CD14-positive monocyte (primary cell): ENCODE results near the gene PIEZO2. TPM values are rescaled to one million over a fixed set of nuclear protein-coding genes. Genes with fewer than 3 reads are reported as not detected.

Experiments
- DNase-seq, 3 donors: peaks; one replicate each; pipeline ENCODE4 v3.0.0-alpha.2; 2011 to 2022
- H2AFZ ChIP-seq: 2 replicates; pipeline ENCODE4 v1.6.0; 2012; ENCODE audit warnings: mild to moderate bottlenecking, low read depth, low read length, inconsistent platforms; ENCODE audit not compliant: insufficient read depth, poor library complexity, severe bottlenecking
- H3K27ac ChIP-seq, 2 donors: 1 replicate in 1 of 2; 2 replicates in 1 of 2; pipeline ENCODE4 v1.5.1; 2012 to 2013; ENCODE audit warnings: low read length in 2 of 2, control low read depth in 1 of 2, inconsistent platforms in 1 of 2, low read depth in 1 of 2, mild to moderate bottlenecking in 1 of 2
- H3K27me3 ChIP-seq, 2 donors: one replicate each; pipeline versions ENCODE4 v1.6.0 to v1.6.1; 2011 to 2013; ENCODE audit warnings: low read length in 2 of 2; ENCODE audit not compliant: control insufficient read depth in 2 of 2, insufficient read depth in 2 of 2
- H3K36me3 ChIP-seq, 2 donors: replicated peaks in 1 of 2; 1 replicate in 1 of 2; 2 replicates in 1 of 2; pipeline versions ENCODE4 v1.5.1 to v1.6.1; 2012 to 2013; ENCODE audit warnings: low read length in 2 of 2, control low read depth in 1 of 2, inconsistent platforms in 1 of 2, mild to moderate bottlenecking in 1 of 2; ENCODE audit not compliant: insufficient read depth in 2 of 2, control insufficient read depth in 1 of 2
- H3K4me1 ChIP-seq, 2 donors: 1 replicate in 1 of 2; 2 replicates in 1 of 2; pipeline versions ENCODE4 v1.5.1 to v1.6.1; 2012 to 2013; ENCODE audit warnings: low read length in 2 of 2, control low read depth in 1 of 2, inconsistent platforms in 1 of 2, mild to moderate bottlenecking in 1 of 2, moderate library complexity in 1 of 2; ENCODE audit not compliant: insufficient read depth in 2 of 2, control insufficient read depth in 1 of 2
- H3K4me2 ChIP-seq: replicated peaks from 2 replicates; pipeline ENCODE3; 2012; ENCODE audit warnings: low read length, moderate library complexity, mild to moderate bottlenecking; ENCODE audit not compliant: poor library complexity, severe bottlenecking; ENCODE audit errors: extremely low read depth
- H3K4me3 ChIP-seq, 3 experiments: fragments of 200-600 bp in 1 of 3; sonication (generic) in 1 of 3; replicated peaks in 1 of 3; 1 replicate in 2 of 3; 2 replicates in 1 of 3; pipeline ENCODE4 v1.5.1; 2011 to 2013; ENCODE audit warnings: low read length in 3 of 3, mild to moderate bottlenecking in 3 of 3, control low read depth in 2 of 3, low read depth in 2 of 3, inconsistent platforms in 1 of 3, moderate library complexity in 1 of 3
- H3K79me2 ChIP-seq: 2 replicates; pipeline ENCODE4 v1.6.0; 2012; ENCODE audit warnings: mild to moderate bottlenecking, control low read depth, inconsistent platforms, low read length, moderate library complexity; ENCODE audit not compliant: insufficient read depth
- H3K9ac ChIP-seq: 2 replicates; pipeline ENCODE4 v1.6.0; 2017; ENCODE audit warnings: low read length, mild to moderate bottlenecking; ENCODE audit not compliant: insufficient read depth, poor library complexity, severe bottlenecking
- H3K9me3 ChIP-seq, 2 donors: replicated peaks in 1 of 2; 1 replicate in 1 of 2; 2 replicates in 1 of 2; pipeline versions ENCODE4 v1.5.1 to v1.6.1; 2012 to 2013; ENCODE audit warnings: low read length in 2 of 2, control low read depth in 1 of 2; ENCODE audit not compliant: control insufficient read depth in 1 of 2, insufficient read depth in 1 of 2
- H4K20me1 ChIP-seq: 2 replicates; pipeline ENCODE4 v1.6.0; 2012; ENCODE audit warnings: mild to moderate bottlenecking, low read length, control low read depth, moderate library complexity; ENCODE audit not compliant: insufficient read depth
- H3K27ac Mint-ChIP-seq, 7 donors: one replicate each; pipeline ENCODE4 v1.8.0; 2020; ENCODE audit warnings: mild to moderate bottlenecking in 7 of 7, mixed read lengths in 7 of 7, moderate library complexity in 6 of 7, inconsistent platforms in 2 of 7
- H3K27me3 Mint-ChIP-seq, 3 donors: one replicate each; pipeline ENCODE4 v1.8.0; 2021 to 2022; ENCODE audit warnings: low read depth in 3 of 3, mild to moderate bottlenecking in 3 of 3, mixed read lengths in 3 of 3, moderate library complexity in 3 of 3, inconsistent platforms in 1 of 3
- H3K36me3 Mint-ChIP-seq, 2 donors: one replicate each; pipeline ENCODE4 v1.8.0; 2020; ENCODE audit warnings: mixed read lengths in 2 of 2, inconsistent platforms in 1 of 2, mild to moderate bottlenecking in 1 of 2
- H3K4me1 Mint-ChIP-seq: one replicate; pipeline ENCODE4 v1.8.0; 2020; ENCODE audit warnings: mild to moderate bottlenecking, mixed read lengths
- H3K4me3 Mint-ChIP-seq, 2 donors: one replicate each; pipeline ENCODE4 v1.8.0; 2020; ENCODE audit warnings: mild to moderate bottlenecking in 2 of 2, mixed read lengths in 2 of 2, moderate library complexity in 1 of 2
- H3K9me3 Mint-ChIP-seq, 7 donors: one replicate each; pipeline ENCODE4 v1.8.0; 2020 to 2022; ENCODE audit warnings: mixed read lengths in 7 of 7, mild to moderate bottlenecking in 6 of 7, moderate library complexity in 6 of 7, inconsistent platforms in 2 of 7
- CTCF ChIP-seq: fragments of 200-600 bp; IDR thresholded peaks from one replicate; pipeline ENCODE4 v1.8.0; 2022; ENCODE audit warnings: antibody characterized with exemption, mild to moderate bottlenecking
- WGBS: methylation state at CpG from one replicate; pipeline ENCODE4 v1.1.5; 2013; ENCODE audit warnings: missing lambda C conversion rate; ENCODE audit not compliant: insufficient coverage; 5-methylcytosine and 5-hydroxymethylcytosine counted together
- intact Hi-C, 2 donors: fragments of 100-400 bp; cut with micrococcal nuclease; formaldehyde crosslinking; loops; one replicate each; pipeline versions ENCODE4 v1.15.0 to v1.15.1; 2023
- polyA plus RNA-seq, 3 donors: library from polyadenylated mRNA; depleted of rRNA in 1 of 3; unstranded in 2 of 3; stranded (reverse) in 1 of 3; fragments of 300-500 nt in 2 of 3; fragments of >200 nt in 1 of 3; fragmentation: Illumina TruSeq in 2 of 3; gene quantifications; 1 replicate in 2 of 3; 2 replicates in 1 of 3; pipeline ENCODE4 v1.2.3, GENCODE V29; 2012 to 2021

Gene PIEZO2
- polyA plus RNA-seq, 3 donors: not detected

DNA sequence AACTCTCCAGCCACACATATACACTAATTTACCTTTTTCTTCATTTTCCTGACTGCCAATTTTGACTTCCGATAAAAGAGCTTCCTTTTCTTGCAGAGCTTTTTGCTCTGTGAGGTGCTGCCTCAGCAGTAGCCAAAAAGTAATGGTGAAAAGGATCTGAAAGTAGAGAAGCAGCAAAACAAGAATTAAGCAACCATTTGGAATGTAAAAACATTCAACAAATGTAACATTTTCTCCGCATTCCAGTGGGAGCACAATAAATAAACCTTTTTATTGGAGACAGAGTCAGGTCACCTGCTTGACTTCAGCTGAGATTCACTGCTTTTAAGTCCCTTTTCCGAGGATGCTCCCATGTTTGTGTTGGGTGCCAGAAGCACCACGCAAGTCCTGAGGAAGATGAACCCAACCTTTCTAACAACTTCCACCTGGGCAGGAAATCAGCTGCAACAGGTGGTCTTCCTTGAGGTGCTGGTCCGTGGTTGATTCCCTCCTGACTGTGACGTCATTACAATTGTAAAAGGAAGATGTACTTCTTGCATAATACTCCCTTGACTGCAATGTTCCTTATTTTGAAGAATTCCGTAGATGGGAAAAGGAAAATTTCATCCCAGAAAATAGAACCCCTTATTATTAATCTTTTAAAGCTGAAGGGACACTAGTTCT is 358.1 kb downstream of the PIEZO2 start:
- no peaks in the 10 kb centered on the region for H3K79me2 ChIP-seq
- Mint-ChIP-seq H3K27me3 (peaks cover 0 to 1% (median 0%) of the 10 kb centered on the region in 3 donors), H3K27ac (peak overlapping the region; percentile 78 to 93 (median 90)), H3K36me3 (no peaks in the 10 kb centered on the region), H3K9me3 (peaks cover 0 to 5% (median 0%) of the 10 kb centered on the region in 7 donors), H3K4me3 (peak overlapping the region in 1 of 2 donors; percentile 71), H3K4me1 (peaks cover 41% of the 10 kb centered on the region)
- H3K27ac ChIP-seq: peak overlapping the region; percentile 56 to 74
- TF ChIP-seq CTCF: no peak
- H3K4me2 ChIP-seq: peak overlapping the region; percentile 72
- H2AFZ ChIP-seq: peak overlapping the region; percentile 4
- H4K20me1 ChIP-seq: no peaks in the 10 kb centered on the region
- H3K27me3 ChIP-seq: no peaks in the 10 kb centered on the region
- no peaks in the 10 kb centered on the region for H3K9me3 ChIP-seq
- H3K9ac ChIP-seq: no peak overlapping the region
- H3K4me1 ChIP-seq: peaks cover 37 to 51% of the 10 kb centered on the region in 2 donors
- 80% methylated on average over 1 of the region's 7 CpGs for WGBS
- peak in 2 of 3 donors; percentile 20 to 50 for DNase-seq
- no peaks in the 10 kb centered on the region for H3K36me3 ChIP-seq
- intact Hi-C loops: no loop called here
- peak overlapping the region in 1 of 3 experiments; percentile 57 for H3K4me3 ChIP-seq

DNA sequence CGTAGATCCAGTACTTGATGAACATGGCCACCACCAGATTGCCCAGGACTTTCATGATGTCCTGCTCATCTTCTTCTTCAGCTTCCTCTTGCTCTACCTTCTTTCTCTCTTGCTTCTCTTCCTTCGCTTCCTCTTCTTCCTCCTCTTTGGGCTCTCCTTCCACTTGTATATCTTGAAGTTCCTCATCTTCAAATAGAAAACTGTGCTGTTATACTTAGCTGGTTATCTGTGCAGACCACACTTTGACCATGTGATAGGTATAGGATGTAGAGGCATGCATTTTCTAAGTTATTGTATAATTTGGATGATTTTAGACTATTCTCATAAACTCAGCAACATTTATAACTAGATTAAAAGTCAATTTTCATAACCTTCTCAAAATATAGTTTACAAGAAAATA is 360.2 kb downstream of the PIEZO2 start:
- WGBS: 90% methylated on average over 1 of the region's 2 CpGs

More for the DNA sequence above, 360.2 kb downstream of the PIEZO2 start:
- peaks cover 2 to 7% (median 6%) of the 10 kb centered on the region in 3 donors for H3K27me3 Mint-ChIP-seq
- no peaks in the 10 kb centered on the region for H3K9me3 ChIP-seq
- no peak overlapping the region for H3K27ac Mint-ChIP-seq
- H3K27me3 ChIP-seq: no peaks in the 10 kb centered on the region
- H3K27ac ChIP-seq: no peak overlapping the region
- TF ChIP-seq CTCF: no peak
- no peaks in the 10 kb centered on the region for H3K36me3 ChIP-seq
- intact Hi-C loops: loop anchor here in 1 of 2 donors (2.0 to 5.0 kb wide), 2 partner anchors 24 to 253 kb away; no protein-coding TSS in a partner anchor
- no peaks in the 10 kb centered on the region for H3K79me2 ChIP-seq
- H2AFZ ChIP-seq: no peak overlapping the region
- H3K4me1 Mint-ChIP-seq: peaks cover 47% of the 10 kb centered on the region
- no peak overlapping the region for H3K9ac ChIP-seq
- no peaks in the 10 kb centered on the region for H4K20me1 ChIP-seq
- H3K9me3 Mint-ChIP-seq: peaks cover 0 to 3% (median 0%) of the 10 kb centered on the region in 7 donors
- no peaks in the 10 kb centered on the region for H3K36me3 Mint-ChIP-seq
- DNase-seq: peak in 1 of 3 donors; percentile 4
- H3K4me1 ChIP-seq: peaks cover 42 to 58% of the 10 kb centered on the region in 2 donors
- H3K4me3 Mint-ChIP-seq: no peak overlapping the region
- H3K4me2 ChIP-seq: no peak overlapping the region
- no peak overlapping the region for H3K4me3 ChIP-seq
